CD4-positive, CD25-positive, alpha-beta regulatory T cell (primary cell): ENCODE measurements around the gene CACNG4. TPM values are rescaled to one million over a fixed set of nuclear protein-coding genes. Genes with fewer than 3 reads are reported as not detected.

ENCODE experiments used
- ATAC-seq, 2 donors: fragments of 150-1000 bp; cut with Tn5 transposase; one replicate each; pipeline ENCODE4 v1.10.0; 2021; ENCODE audit warnings: low read depth in 2 of 2, moderate number of reproducible peaks in 2 of 2, moderate library complexity in 1 of 2
- DNase-seq, 3 donors: peaks; one replicate each; pipeline versions ENCODE4 v3.0.0 to v3.0.0-alpha.2; 2012 to 2022; ENCODE audit warnings: mixed read lengths in 1 of 3
- H3K27ac ChIP-seq: one replicate; pipeline ENCODE4 v1.7.0; 2013; ENCODE audit warnings: mild to moderate bottlenecking, low read length; ENCODE audit not compliant: insufficient read depth, poor library complexity, severe bottlenecking
- H3K27me3 ChIP-seq: one replicate; pipeline ENCODE4 v1.7.0; 2013; ENCODE audit warnings: low read length; ENCODE audit not compliant: control insufficient read depth, insufficient read depth
- H3K36me3 ChIP-seq: one replicate; pipeline ENCODE4 v1.7.0; 2013; ENCODE audit warnings: mild to moderate bottlenecking, low read length, moderate library complexity; ENCODE audit not compliant: control insufficient read depth, insufficient read depth
- H3K4me1 ChIP-seq: 2 replicates; pipeline ENCODE4 v1.7.0; 2013; ENCODE audit warnings: mild to moderate bottlenecking, low read length; ENCODE audit not compliant: insufficient read depth, control insufficient read depth, poor library complexity, severe bottlenecking
- H3K4me3 ChIP-seq: one replicate; pipeline ENCODE4 v1.7.0; 2013; ENCODE audit warnings: low read depth, mild to moderate bottlenecking, low read length, moderate library complexity
- H3K9me3 ChIP-seq, 2 experiments: 1 replicate in 1 of 2; 2 replicates in 1 of 2; pipeline ENCODE4 v1.7.0; 2013; ENCODE audit warnings: low read length in 2 of 2, mild to moderate bottlenecking in 1 of 2, moderate library complexity in 1 of 2; ENCODE audit not compliant: control insufficient read depth in 2 of 2
- H3K27ac Mint-ChIP-seq, 3 donors: one replicate each; pipeline ENCODE4 v1.8.0; 2020 to 2022; ENCODE audit warnings: mild to moderate bottlenecking in 3 of 3, mixed read lengths in 3 of 3, moderate library complexity in 2 of 3
- H3K27me3 Mint-ChIP-seq: one replicate; pipeline ENCODE4 v1.8.0; 2022; ENCODE audit warnings: mild to moderate bottlenecking, mixed read lengths
- H3K36me3 Mint-ChIP-seq: one replicate; pipeline ENCODE4 v1.8.0; 2020; ENCODE audit warnings: mixed read lengths
- H3K4me1 Mint-ChIP-seq, 4 donors: one replicate each; pipeline ENCODE4 v1.8.0; 2020 to 2022; ENCODE audit warnings: mixed read lengths in 4 of 4, mild to moderate bottlenecking in 1 of 4
- H3K4me3 Mint-ChIP-seq, 4 donors: one replicate each; pipeline ENCODE4 v1.8.0; 2020 to 2022; ENCODE audit warnings: mild to moderate bottlenecking in 4 of 4, mixed read lengths in 4 of 4, moderate library complexity in 3 of 4
- H3K9me3 Mint-ChIP-seq, 7 donors: one replicate each; pipeline ENCODE4 v1.8.0; 2020 to 2022; ENCODE audit warnings: mixed read lengths in 7 of 7, mild to moderate bottlenecking in 3 of 7, moderate library complexity in 2 of 7
- polyA plus RNA-seq, 4 donors: library from polyadenylated mRNA; unstranded; fragments of 300-500 nt; fragmentation: Illumina TruSeq; gene quantifications; one replicate each; pipeline ENCODE4 v1.2.3, GENCODE V29; 2021
- total RNA-seq: library from RNA; stranded (reverse); gene quantifications from one replicate; pipeline ENCODE4 v1.2.3, GENCODE V29; 2022

CACNG4 gene
- not detected for total RNA-seq
- polyA plus RNA-seq: not detected

GRCh38 chr17:66963909-66964771 lies at the start of gene CACNG4:
Gene CACNG4 (plus strand): TSS chr17:66964707. CDS start chr17:66964912, 205 bp downstream.
- Mint-ChIP-seq H3K36me3 (no peaks in the 10 kb centered on the region), H3K27me3 (peaks cover 59% of the 10 kb centered on the region), H3K27ac (no peak within 1 kb of the TSS), H3K9me3 (peaks cover 0 to 3% (median 0%) of the 10 kb centered on the region in 7 donors), H3K4me1 (peaks cover 0 to 16% (median 3%) of the 10 kb centered on the region in 4 donors), H3K4me3 (peak within 1 kb of the TSS in 3 of 4 donors; percentile 56 to 77 (median 62))
- Histone ChIP-seq H3K9me3 (no peaks in the 10 kb centered on the region), H3K27ac (no peak within 1 kb of the TSS), H3K36me3 (no peaks in the 10 kb centered on the region), H3K4me1 (peaks cover 8% of the 10 kb centered on the region), H3K27me3 (peaks cover 31% of the 10 kb centered on the region), H3K4me3 (no peak within 1 kb of the TSS)
- ATAC-seq (no peak), DNase-seq (no peak)

GRCh38 chr17:66915204-66915611 lies 49.3 kb upstream of the CACNG4 start:
- Histone ChIP-seq H3K27me3 (no peaks in the 10 kb centered on the region), H3K4me3 (no peak overlapping the region), H3K9me3 (no peaks in the 10 kb centered on the region), H3K27ac (no peak overlapping the region), H3K4me1 (no peaks in the 10 kb centered on the region), H3K36me3 (no peaks in the 10 kb centered on the region)
- peak in 1 of 3 donors; percentile 3 for DNase-seq
- H3K4me3 Mint-ChIP-seq: no peak overlapping the region
- H3K27me3 Mint-ChIP-seq: peaks cover 33% of the 10 kb centered on the region
- peaks cover 4% of the 10 kb centered on the region for H3K36me3 Mint-ChIP-seq
- no peak for ATAC-seq
- H3K4me1 Mint-ChIP-seq: no peaks in the 10 kb centered on the region
- no peak overlapping the region for H3K27ac Mint-ChIP-seq
- H3K9me3 Mint-ChIP-seq: peaks cover 0 to 5% (median 0%) of the 10 kb centered on the region in 7 donors

- no peak for DNase-seq
- Histone ChIP-seq H3K27me3 (no peaks in the 10 kb centered on the region), H3K4me1 (no peaks in the 10 kb centered on the region), H3K4me3 (no peak overlapping the region), H3K36me3 (no peaks in the 10 kb centered on the region), H3K9me3 (no peaks in the 10 kb centered on the region), H3K27ac (no peak overlapping the region)
- Mint-ChIP-seq H3K36me3 (peaks cover 4% of the 10 kb centered on the region), H3K27me3 (peaks cover 31% of the 10 kb centered on the region), H3K9me3 (peaks cover 0 to 5% (median 0%) of the 10 kb centered on the region in 7 donors), H3K27ac (no peak overlapping the region), H3K4me3 (no peak overlapping the region), H3K4me1 (no peaks in the 10 kb centered on the region)
- no peak for ATAC-seq
Observed at GRCh38 chr17:66915792-66916191, 48.7 kb upstream of the CACNG4 start.

- H3K4me3 ChIP-seq: no peak overlapping the region
- no peaks in the 10 kb centered on the region for H3K9me3 ChIP-seq
- ATAC-seq (no peak), DNase-seq (no peak)
- no peaks in the 10 kb centered on the region for H3K27me3 ChIP-seq
- H3K4me3 Mint-ChIP-seq: no peak overlapping the region
- H3K4me1 ChIP-seq: no peaks in the 10 kb centered on the region
- peaks cover 0 to 6% (median 2%) of the 10 kb centered on the region in 7 donors for H3K9me3 Mint-ChIP-seq
- H3K27ac ChIP-seq: no peak overlapping the region
- no peaks in the 10 kb centered on the region for H3K36me3 ChIP-seq
- peaks cover 4% of the 10 kb centered on the region for H3K36me3 Mint-ChIP-seq
- no peak overlapping the region for H3K27ac Mint-ChIP-seq
- H3K27me3 Mint-ChIP-seq: peaks cover 31% of the 10 kb centered on the region
- H3K4me1 Mint-ChIP-seq: no peaks in the 10 kb centered on the region
Observed at GRCh38 chr17:66916946-66917345, 47.6 kb upstream of the CACNG4 start.

- no peak overlapping the region for H3K4me3 Mint-ChIP-seq
- no peaks in the 10 kb centered on the region for H3K9me3 ChIP-seq
- peaks cover 21% of the 10 kb centered on the region for H3K27me3 Mint-ChIP-seq
- H3K4me3 ChIP-seq: no peak overlapping the region
- no peak overlapping the region for H3K27ac ChIP-seq
- no peak overlapping the region for H3K27ac Mint-ChIP-seq
- peaks cover 4% of the 10 kb centered on the region for H3K36me3 Mint-ChIP-seq
- H3K4me1 Mint-ChIP-seq: no peaks in the 10 kb centered on the region
- no peaks in the 10 kb centered on the region for H3K36me3 ChIP-seq
- DNase-seq (no peak), ATAC-seq (no peak)
- H3K27me3 ChIP-seq: no peaks in the 10 kb centered on the region
- H3K9me3 Mint-ChIP-seq: peaks cover 0 to 7% (median 4%) of the 10 kb centered on the region in 7 donors
- no peaks in the 10 kb centered on the region for H3K4me1 ChIP-seq
Observed at GRCh38 chr17:66918896-66919295, 45.6 kb upstream of the CACNG4 start.

GRCh38 chr17:66920435-66920834 lies 44.1 kb upstream of the CACNG4 start:
- Mint-ChIP-seq H3K9me3 (peaks cover 0 to 8% (median 4%) of the 10 kb centered on the region in 7 donors), H3K4me1 (no peaks in the 10 kb centered on the region), H3K27ac (no peak overlapping the region), H3K4me3 (no peak overlapping the region), H3K36me3 (peaks cover 4% of the 10 kb centered on the region), H3K27me3 (peaks cover 18% of the 10 kb centered on the region)
- H3K36me3 ChIP-seq: no peaks in the 10 kb centered on the region
- H3K27me3 ChIP-seq: peaks cover under 1% of the 10 kb centered on the region
- no peak for ATAC-seq
- DNase-seq: no peak
- H3K9me3 ChIP-seq: no peaks in the 10 kb centered on the region
- no peaks in the 10 kb centered on the region for H3K4me1 ChIP-seq
- no peak overlapping the region for H3K4me3 ChIP-seq
- no peak overlapping the region for H3K27ac ChIP-seq

GRCh38 chr17:66920950-66921349 lies 43.6 kb upstream of the CACNG4 start:
- Histone ChIP-seq H3K27me3 (peaks cover 2% of the 10 kb centered on the region), H3K27ac (no peak overlapping the region), H3K36me3 (no peaks in the 10 kb centered on the region), H3K4me3 (no peak overlapping the region), H3K4me1 (no peaks in the 10 kb centered on the region), H3K9me3 (no peaks in the 10 kb centered on the region)
- H3K36me3 Mint-ChIP-seq: peaks cover 4% of the 10 kb centered on the region
- no peak overlapping the region for H3K27ac Mint-ChIP-seq
- DNase-seq: no peak
- H3K4me3 Mint-ChIP-seq: no peak overlapping the region
- no peak for ATAC-seq
- peaks cover 16% of the 10 kb centered on the region for H3K27me3 Mint-ChIP-seq
- H3K9me3 Mint-ChIP-seq: peaks cover 0 to 8% (median 4%) of the 10 kb centered on the region in 7 donors
- no peaks in the 10 kb centered on the region for H3K4me1 Mint-ChIP-seq

- Mint-ChIP-seq H3K27ac (no peak overlapping the region), H3K27me3 (peaks cover 32% of the 10 kb centered on the region)
Observed at GRCh38 chr17:66923886-66924285, 40.6 kb upstream of the CACNG4 start.

More at GRCh38 chr17:66923886-66924285, 40.6 kb upstream of the CACNG4 start:
- H3K36me3 Mint-ChIP-seq: no peaks in the 10 kb centered on the region
- DNase-seq (no peak), ATAC-seq (no peak)
- H3K4me1 ChIP-seq: no peaks in the 10 kb centered on the region
- no peaks in the 10 kb centered on the region for H3K9me3 ChIP-seq
- H3K4me1 Mint-ChIP-seq: no peaks in the 10 kb centered on the region
- no peak overlapping the region for H3K4me3 ChIP-seq
- H3K36me3 ChIP-seq: no peaks in the 10 kb centered on the region
- H3K27ac ChIP-seq: no peak overlapping the region
- peaks cover 0 to 7% (median 3%) of the 10 kb centered on the region in 7 donors for H3K9me3 Mint-ChIP-seq
- H3K27me3 ChIP-seq: peaks cover 15% of the 10 kb centered on the region
- H3K4me3 Mint-ChIP-seq: no peak overlapping the region
